ENCODE results near the gene EEF1AKMT2.
"Not testable (repeated sequence)": the region's sequence is repeated elsewhere in the genome, so short reads cannot be mapped to it uniquely, and the experiment has no call there.

EEF1AKMT2 gene

DNA sequence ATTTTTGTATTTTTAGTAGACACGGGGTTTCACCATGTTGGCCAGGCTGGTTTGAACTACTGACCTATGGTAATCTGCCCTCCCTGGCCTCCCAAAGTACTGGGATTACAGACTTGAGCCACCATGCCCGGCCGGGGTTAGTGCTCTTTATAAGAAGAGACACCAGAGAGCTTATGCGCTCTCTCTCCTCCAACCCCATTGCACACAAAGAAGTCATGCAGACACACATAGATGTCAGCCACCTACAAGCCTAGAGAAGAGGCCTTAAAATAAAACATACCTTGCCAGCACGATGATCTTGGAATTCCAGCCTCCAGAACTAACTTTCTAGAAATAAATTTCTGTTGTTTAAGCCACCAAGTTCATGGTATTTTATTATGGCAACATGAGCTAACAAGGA is 37.5 kb downstream of the EEF1AKMT2 start:
- no peak for DNase-seq

DNA sequence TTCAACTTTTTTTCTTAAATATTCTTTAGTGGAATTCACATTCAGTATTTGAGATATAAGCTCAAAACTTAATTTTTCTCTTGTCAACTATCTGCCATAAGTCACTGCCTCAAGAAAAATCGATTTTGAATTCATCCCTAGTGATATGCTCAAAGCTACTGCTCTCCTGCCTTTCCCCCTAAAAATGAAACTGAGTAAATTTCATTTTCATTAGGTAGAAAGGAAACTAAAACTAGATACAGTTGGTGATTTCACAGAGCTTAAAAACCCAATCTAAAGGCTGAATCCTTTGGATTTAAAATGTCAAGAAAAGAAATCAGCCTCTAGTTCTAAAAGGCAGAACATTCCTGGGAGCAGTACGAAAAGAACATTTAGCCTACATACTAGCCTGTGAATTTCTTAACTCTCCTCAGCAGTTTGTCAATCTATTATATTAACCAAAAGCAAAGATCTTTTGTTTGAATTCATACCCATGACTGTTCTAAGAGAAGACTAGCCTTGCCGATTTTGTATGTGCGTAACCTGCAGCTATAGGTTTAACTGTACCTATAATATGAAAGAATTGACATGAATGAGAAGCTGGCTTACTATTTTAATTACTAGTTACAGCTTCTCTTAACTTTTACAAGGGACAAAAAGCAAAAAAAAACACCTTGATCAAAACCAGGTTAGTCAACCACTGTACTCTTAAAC is 42.6 kb downstream of the EEF1AKMT2 start:
- DNase-seq = no peak

DNA sequence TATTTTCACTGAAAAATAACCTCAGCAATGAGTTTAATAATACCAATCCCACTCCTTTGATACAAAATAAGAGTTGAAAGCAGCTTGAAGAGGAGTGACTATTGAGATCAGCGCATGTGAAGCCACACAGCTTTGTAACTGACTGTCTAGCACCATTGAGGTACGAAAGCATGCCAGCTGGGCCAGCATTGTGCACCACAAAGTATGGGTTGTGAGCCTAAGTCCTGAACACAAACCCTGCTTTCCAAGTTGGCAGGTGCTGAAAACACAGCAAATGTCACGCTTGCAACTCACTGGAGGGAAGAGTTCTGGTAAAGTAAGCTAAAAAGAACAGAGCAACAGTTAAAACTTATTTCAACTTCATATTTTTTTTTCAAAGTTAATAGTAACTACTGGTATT is 43.5 kb downstream of the EEF1AKMT2 start:
- DNase-seq = no peak

DNA sequence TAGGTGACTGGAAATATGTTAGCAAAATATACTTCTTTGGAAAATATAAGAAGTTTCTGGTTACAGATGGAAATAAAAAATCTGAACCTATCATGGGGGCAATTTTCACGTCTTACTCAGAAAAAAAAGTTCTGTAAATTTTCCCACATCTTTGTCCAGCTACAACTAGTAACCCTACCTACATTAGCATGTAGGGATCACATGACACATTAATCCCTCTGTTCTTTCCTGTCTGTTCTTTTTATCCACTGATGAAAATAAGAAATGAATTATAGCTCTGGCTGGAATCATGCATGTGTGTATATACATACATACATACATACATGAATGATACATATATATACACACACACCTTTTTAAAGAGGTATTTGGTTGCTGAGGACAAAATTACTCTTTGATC is 43.9 kb downstream of the EEF1AKMT2 start:
- DNase-seq = no peak

DNA sequence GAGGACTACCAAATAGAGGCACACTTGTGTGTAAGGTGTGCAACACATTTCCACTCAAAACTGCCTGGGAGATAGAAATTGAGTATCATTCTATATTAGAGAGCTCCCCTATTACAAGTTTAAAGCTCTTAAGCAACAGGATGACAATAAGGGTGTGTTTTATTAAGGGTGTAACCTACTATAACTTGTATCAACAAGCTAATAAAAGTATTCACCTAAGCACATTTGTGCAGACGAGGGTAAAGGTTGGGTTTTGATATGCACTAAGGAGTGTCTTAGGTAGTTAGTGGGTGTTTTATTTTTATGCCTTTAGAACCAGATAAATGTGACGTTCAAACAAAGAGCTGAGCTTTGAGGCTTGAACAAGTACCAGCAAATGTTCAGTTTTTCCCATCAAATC is 44.7 kb downstream of the EEF1AKMT2 start:
- no peak for DNase-seq

DNA sequence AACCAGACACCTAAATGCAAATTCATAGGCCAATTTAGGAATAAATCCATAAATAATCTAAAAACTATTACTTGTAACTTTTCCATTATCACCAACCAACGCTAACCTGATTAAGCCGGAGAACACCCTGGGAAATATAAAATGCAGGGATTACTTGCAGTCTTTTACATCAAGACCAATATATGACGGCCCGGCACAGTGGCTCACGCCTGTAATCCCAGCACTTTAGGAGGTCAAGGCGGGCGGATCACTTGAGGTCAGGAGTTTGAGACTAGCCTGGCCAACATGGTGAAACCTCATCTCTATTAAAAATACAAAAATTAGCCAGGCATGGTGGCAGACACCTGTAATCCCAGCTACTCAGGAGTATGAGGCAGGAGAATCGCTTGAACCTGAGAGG is 45.2 kb downstream of the EEF1AKMT2 start:
- not testable (repeated sequence) for DNase-seq

DNA sequence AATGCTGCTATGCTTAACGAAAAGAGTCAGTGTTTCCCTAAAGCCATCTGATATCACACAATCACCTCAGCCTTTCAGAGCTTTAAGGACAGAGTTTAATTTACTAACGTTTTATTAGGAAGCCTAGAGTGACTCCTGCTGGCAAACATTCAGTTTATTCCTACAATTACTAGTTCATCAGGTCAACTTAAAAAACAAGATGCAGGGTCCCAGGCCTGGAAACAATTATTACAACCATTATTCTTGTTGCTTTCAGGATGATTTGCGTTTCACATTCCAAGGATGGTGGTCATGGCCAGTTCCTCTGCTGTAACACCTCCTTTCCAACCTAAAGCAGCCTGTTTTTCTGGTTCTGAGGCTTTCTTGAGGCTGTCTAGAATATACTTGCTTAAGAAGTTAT is 46.0 kb downstream of the EEF1AKMT2 start:
- DNase-seq = no peak

DNA sequence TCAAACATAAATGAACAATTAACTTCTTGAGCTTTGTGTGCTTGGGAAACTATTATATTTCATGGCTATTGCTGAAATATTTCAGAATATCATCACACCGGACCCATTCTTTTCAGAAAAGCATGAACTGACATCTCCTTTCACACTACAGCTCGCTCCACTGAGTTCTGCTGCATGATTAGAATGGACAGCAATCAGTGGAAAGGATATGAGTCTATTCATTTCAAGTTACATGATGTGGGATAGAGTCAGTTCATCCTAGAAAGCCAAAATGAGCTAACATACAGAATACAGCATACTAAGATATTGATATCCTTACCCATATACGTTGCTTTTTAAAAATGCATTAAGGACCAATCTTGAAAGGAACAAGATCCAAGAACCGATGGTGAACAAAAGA is 46.4 kb downstream of the EEF1AKMT2 start:
- DNase-seq = no peak

DNA sequence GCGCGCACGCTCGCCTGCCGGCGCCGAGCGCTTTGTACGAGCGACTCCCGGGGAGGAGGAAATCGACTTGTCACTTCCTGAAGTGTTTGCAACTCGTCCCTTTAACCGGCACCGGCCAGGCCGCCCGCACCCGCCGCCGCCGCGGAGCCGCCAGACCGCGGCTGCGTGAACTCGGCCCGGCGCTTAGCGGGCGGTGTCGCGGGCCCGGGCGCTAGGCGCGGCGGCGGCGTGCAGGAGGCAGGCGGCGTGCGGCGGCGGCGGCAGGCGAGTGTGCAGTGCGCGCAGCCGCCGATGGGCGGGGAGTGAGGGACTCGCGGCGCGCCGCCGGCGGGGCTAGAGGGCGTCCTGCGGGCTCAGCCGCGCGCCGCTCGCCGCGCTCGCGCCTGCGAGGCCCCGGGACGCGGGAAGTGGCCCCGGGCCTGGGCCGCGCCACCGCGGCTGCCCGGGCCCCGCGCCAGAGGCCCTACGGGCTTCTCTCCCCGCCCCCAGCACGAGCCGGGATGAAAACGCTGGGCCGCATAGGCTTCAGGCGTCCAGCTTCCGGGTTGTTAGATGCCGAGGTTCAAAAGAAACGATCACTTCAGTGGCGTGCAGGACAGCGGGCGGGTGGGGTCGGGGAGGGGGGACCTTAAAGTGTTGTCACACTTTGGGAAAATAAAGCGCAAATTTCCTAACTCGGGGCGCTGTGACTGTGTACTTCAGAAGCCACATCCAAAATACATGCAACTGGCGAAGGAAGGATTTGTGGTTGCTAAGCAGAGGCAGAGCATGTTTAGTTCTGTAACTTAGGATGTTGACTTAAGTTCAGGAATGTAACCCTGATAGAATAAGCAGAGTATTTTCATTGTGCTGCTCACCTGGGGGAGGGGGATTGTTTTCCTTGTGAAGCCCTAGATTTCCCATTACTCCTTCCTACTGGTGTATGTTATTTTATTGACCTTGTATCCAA is 47.3 kb downstream of the EEF1AKMT2 start, which contains the start of gene FAM53B:
FAM53B (minus strand) TSS at position 277 of the 949 bp plus-strand sequence. CDS start 37,665 bp downstream, outside the sequence.
- peak in 1 of 2 experiments; percentile 26 for DNase-seq

DNA sequence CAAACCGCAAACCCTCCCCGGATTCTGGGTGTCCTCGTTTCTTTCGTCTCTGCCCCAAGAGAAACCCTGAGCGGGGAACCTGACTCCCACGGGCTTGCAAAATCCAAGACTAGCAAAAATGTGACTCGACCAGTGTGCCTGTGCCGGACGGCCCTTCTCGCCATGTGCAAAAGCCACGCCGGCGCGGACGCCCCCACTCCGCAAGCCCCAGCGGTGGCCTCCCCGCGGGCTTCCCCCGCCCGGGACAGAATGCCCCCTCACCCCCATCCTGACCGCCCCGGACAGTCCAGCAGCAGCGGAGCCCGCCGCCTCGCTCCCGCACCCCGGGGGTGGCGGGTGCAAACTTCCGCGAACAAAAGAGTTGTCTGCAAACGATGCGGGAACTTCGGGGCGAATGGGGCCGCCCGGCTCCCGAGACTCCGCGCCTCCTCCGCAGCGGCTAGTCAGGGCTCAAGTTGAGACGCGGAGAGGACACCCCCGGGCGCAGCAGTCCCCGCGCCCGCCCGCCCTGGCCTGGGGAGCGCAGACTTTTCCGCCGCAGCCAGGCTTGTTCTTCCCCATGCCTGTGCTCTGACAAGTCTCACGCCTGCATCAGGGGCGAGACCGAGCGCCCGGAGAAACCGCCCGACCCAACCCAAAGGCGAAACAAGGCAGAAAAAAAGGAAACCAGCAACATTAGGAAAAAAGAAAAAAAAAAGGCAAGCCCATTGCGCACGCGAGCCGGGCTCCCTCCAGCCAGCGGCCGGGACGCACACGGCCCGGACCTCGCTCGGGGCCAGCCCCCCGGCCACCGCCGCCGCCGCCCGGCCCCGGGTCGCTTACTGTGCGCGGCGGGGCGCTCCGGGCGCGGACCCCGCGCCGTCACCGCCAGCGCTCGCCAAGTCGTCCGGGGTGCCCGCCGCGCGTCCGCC is 48.2 kb downstream of the EEF1AKMT2 start:
- no peak for DNase-seq

DNA sequence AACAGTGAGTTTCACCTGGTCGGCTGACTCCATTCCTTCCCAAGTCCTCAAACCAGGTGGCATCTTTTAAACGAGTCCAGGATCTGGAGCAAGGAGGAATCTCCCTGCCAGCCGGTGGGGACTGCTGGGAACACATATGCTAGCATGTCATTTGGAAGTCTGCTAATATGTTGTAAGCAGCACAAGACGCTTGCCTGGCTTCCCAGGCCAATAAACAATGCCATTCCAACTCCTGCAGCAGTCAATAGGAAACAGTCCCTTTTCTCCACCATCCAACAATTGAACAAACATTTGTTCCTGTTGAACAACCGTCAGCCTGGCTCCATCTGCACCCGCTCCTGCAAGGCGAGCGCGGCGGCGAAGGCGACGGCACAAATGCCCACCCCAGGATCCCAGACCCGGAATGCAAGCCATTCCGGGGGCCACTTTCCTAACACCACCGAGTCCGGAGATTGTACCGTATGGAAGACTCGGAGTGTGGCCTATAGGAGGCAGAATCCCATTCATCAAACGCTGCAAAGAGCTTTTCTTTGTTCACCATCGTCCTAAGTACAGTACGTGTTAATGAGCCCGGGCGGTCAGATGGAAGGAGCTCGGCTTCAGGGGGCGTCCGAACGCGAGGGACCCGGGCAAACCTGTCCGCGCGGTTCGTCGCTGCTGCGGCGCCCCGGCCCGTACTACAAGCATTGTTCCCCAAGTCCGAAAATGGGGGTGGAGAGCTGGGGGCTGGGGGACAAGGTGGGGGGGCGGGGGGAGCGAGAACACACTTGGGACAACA is 49.1 kb downstream of the EEF1AKMT2 start:
- peak; percentile 31 to 59 for DNase-seq

DNA sequence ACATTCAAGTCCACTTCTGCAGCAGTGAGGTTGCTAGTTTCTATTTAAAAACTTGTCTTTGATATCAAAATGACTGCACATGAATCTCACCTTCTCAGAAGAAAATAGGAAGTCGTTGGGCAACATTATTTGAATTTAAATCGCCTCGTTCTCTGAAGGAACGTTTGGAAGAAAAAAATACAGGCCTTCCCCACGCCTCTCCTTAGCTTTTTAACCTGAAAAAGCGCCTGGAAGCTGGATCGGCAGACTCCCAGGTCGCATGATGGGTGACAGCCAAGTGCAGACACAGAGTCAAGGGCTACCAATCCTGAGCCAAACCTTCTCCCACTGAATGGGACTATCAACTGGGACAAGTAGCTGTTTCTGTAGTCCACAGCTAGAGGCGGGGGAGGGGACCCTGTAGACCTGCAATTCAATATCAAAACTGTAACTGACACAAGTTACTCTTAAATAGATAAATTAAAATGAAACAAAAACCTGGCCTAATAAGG is 49.7 kb downstream of the EEF1AKMT2 start:
- no peak for DNase-seq

DNA sequence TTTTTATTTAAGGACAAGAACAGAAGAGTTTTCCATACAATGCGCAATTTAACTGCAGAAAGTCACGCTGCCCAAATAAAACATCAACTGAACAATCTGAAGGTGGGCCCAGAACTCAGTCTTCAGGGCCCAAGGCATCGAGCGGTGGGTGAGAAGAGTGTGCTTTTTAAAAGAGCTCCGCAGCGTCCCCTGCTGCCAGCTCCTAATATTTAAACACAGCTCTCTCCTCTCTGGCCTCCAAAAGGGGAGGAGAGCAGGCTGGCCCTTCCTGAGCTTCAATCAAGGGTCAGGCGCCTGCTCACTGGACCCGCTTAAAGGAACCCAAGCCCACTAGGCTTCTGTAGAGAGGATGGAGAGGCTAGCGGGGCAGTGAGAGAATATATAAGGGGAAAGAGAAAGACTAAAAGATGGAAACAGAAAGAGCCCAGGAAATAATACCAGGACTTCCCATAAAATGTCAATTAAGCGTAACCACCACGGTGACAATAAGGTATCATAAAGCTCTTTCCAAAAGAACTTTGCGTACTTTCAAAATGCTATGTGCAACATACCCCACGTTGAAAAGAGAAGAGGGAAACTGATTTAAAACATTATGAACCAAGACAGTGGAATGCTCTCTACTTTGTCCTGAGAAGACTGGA is 50.3 kb downstream of the EEF1AKMT2 start:
- DNase-seq = peak in 1 of 2 experiments; percentile 71

DNA sequence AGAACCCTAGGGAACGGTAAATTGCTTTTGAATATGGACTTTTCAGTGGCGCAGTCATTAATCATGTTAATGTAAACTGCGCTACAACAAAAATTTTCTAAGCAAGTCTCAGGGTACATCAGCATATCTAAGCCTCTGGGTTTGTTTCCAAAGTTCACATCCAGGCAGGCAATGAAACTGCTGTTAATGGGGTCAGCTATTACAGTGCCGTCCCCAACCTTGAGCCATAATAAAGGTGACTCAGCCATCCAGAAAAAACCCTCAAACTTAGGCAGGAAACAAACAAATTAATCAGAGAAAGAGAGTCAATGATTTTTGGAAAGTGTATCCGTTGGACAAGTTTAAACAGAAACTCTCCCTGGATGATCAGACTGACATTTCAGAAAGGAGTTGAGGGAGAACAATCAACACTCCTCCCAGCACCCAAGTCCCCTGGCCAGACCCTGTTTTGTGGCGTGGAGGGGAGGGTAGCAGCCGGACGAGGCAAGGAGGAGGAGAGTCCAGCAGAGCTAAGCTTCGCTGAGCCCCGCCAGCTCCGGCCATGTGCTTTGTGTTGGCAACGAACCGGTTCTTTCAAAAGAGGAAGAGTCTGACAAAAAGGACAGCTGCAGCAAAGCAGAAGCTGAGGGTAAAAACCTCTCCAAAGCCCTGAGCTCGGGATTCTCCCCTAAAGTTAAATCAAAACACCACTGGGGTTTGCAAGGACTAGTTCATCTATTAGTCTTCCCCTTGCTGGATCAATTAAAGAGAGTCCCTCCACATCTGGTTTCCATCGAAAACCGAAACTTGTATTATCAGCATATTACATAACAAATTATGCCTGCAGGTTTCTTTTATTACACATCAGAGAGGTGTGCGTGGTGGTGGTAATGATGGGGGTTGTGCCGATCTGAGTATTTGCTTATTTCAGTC is 51.1 kb downstream of the EEF1AKMT2 start:
- no peak for DNase-seq

DNA sequence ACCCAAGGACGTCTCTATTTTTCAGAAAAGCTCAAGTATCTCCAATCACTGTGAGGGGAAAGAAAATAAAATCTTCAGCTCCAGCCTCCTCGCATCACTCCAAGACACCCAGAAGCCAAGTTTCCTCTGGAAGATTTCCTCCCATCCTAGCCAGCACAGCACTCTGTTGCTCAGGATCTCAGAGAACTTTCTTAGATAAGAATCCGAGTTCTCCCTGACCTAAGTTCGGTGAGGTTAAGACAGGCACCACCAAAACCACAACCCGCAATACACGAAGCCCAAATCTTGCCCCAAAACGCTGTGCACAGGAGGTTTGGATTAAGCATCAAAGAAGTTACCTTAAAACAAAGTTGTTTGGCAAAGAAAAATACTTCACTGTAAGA is 51.7 kb downstream of the EEF1AKMT2 start:
- no peak for DNase-seq

DNA sequence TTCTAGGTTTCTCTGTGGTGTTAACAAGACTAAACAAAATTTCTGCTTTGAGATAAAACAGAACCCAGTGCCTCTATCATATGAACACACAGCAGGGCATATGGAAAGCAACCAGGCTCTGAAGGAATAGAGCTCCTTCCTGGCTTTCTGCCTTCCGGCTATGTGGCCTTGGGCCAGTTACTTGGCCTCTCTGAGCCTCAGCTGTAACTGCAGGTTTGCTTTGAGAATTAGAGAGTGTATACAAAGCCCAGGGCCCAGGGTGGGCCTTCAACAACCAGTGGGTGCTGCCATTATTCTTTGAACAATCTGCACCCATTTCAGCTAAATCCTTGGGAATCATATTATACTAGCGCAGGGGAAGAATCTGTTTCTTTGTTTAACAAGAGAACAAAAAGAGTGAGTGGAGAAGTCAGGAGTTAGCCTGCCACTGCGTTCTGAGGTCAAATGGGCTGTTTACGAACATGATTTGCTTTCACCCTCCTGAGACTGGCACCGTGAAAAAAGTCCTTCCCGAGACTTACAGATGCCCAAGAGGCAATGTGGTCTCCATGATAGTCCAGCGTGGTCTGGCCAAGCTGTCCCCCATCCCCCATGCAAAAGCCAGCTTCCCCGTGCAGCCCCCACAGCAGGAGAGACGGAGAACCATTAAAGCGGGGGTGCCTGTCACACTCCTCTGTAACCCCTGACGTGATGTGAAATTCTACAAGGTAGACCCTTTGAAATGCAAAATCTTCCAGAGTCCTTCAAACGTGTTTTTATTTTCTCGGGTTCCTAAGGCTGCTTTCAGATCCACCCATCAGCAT is 52.4 kb downstream of the EEF1AKMT2 start:
- DNase-seq = no peak

DNA sequence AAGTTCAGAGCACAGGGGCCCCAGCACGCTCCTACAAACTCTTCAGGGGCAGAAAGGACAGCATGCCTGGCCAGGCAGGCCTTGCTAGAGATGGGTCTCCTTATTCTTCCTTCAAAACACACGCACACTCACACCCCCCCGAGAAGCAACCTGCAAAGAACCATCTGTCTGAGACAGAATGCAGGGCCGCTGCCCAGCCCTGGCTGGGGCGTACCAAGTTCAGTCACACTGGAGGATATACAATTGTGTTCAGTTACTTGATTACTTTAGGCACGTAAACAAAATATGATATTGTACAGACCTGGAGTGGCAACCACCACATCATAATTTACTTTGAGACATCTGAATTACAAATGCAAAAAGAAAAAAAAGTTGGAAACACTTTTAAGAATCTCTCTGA is 53.2 kb downstream of the EEF1AKMT2 start:
- DNase-seq = peak; percentile 14 to 44

DNA sequence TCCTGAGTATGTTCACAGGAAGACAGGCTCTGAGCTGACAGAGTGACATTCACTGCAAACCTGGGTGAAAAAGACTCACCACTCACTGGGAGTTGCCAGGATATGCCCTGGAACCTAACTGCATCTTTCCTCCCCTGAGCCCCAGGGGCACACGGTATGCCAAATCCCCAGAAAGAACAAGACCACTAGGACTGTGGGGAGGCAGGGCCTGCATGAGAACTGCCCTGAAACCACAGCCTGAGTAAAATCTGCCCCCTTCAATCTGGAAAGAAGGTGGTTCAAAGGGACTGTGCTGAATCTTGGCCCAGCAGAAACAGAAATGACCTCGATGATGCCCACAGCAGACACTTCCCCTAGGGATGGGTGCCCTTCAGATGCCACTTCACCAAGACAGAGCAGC is 54.0 kb downstream of the EEF1AKMT2 start:
- no peak for DNase-seq

DNA sequence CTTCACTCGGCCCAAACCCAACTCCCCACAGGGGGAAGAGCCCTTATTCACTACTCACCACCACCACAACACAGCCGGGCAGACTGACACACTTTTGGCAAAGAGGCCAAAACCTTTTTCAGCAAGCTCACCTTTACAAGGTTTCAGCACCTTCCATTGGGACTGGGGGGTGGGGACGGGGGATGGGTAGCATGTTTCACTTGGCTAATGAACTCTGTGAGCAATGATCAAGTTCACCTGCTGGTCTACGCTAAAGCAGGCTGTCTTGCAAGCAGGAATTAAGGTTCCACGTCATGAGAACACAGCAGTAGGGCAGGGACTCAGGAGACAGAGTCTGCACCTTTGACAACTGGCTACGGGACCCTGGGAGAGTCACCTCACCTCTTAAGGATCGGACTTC is 54.5 kb downstream of the EEF1AKMT2 start:
- DNase-seq = no peak

Measured in cerebellar nuclear complex (tissue), 1 donor.